C4-2B (cell line): Measurements from ENCODE around the gene HOXA5.

Experiments used
- ZFX ChIP-seq: fragments of 450-650 bp; IDR thresholded peaks from 2 replicates; pipeline ENCODE4 v1.6.1; 2017
- TF ChIP-seq, protein P1 (sequence below): fragments of 450-650 bp; conservative IDR thresholded peaks from 2 replicates; pipeline ENCODE4 v1.5.1; 2017; ENCODE audit warnings: mild to moderate bottlenecking

GRCh38 chr7:27189295-27189996 lies 46.0 kb upstream of the HOXA5 start:
- TF ChIP-seq, protein P1, sequence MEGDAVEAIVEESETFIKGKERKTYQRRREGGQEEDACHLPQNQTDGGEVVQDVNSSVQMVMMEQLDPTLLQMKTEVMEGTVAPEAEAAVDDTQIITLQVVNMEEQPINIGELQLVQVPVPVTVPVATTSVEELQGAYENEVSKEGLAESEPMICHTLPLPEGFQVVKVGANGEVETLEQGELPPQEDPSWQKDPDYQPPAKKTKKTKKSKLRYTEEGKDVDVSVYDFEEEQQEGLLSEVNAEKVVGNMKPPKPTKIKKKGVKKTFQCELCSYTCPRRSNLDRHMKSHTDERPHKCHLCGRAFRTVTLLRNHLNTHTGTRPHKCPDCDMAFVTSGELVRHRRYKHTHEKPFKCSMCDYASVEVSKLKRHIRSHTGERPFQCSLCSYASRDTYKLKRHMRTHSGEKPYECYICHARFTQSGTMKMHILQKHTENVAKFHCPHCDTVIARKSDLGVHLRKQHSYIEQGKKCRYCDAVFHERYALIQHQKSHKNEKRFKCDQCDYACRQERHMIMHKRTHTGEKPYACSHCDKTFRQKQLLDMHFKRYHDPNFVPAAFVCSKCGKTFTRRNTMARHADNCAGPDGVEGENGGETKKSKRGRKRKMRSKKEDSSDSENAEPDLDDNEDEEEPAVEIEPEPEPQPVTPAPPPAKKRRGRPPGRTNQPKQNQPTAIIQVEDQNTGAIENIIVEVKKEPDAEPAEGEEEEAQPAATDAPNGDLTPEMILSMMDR = no peak
- no peak for TF ChIP-seq ZFX
